ENCODE measurements around the gene SPOPL.

SPOPL gene

DNA sequence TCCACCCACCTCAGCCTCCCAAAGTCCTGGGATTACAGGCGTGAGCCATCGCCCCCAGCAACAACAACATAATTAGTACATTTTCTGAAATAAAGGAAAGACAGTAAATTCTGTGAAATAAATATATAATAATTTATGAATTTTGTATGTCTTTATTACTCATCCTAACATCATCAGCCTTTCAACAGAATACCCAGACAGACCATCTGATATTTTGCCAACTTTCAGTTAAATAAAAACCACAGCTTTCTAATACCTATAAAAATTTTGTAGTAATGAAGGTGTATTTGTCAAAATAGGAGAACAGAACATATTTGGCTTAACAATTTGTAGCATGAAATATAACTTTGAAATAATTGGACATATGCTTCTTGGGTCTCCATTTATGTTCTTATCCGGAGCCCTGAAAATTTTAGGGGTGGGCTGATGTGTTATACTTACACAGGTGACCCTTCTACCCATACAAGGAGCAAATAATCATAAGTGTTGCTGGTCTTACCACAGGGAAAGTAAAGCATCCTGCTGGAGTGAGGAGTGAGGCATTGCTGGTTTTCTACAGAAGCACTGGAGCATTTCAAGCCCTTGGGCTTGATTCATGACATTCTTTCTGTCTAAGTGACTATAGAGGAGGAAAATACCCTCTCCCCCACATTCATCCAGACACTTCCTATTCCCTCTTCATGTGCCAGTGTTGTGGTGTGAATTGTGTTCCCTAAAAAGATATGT lies 99.3 kb downstream of the SPOPL start:
- DNase-seq (ENCODE audit: low spot score), result no peak

DNA sequence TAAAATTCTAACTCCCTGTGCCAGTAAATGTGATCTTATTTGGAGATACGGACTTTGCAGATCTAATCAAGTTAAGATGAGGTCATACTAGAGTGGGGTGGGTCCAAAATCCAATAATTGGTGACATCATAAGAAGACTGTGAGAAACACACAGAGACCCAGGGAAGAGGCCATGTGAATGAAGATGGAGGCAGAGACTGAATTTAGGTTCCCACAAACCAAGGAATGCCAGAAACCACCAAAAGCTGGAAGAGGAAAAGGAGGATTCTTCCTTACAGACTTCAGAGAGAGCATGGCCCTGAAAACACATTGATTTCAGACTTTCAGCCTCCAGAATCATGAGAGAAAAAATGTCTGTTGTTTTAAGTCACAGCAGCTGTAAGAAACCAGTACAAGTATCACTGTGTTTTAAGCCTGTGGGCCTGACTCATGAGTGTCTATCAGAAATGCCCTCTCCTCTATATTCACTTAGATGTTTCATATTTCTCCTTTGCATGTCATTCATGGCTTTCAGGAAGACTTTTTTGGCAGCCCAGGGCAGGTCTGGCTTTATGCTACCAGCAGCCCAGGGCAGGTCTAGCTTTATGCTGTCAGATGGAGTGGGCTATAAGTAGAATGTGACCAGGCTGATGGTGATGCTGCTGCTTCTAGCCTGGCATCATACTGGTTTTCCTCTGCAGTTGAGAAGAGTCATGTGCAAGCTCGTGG lies 100.0 kb downstream of the SPOPL start:
- no peak for DNase-seq (ENCODE audit: low spot score)

DNA sequence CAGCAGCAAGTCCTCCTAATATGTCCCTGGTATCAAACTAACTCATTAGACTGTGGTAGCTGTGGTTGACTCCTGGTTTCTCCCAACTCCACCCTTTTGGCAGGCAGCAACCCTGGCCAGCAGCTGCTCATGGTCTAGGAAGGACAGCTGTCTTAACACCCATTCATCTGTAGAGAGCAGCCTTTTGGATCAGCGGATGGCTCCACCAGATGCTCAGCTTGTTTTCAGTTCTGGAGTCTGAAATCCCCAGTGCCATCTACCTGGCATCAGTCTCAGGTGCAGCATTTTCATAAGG lies 100.5 kb downstream of the SPOPL start:
- DNase-seq (ENCODE audit: low spot score), result no peak

GRCh38 chr2:138607746-138608145 lies 106.2 kb downstream of the SPOPL start:
- DNase-seq (ENCODE audit: low spot score), result no peak

DNA sequence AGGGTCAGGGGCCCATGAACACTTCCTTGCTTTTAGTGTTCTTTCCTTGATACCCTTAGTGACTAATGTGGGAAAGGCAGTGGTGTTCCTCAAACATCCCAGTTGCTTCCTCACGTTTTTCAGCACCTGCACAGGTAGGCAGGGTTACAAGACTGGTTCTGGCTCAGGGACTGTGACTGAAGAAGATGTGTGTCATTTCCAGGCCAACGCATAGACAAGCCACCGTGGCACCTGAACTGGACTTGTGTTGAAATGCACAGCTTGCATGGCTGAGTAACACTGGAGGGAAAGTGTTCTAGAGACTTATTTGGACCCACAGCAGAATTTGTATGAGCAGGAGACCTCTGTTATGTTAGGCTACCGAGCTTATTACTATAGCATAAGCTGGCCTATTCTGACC lies 107.9 kb downstream of the SPOPL start:
- no peak for DNase-seq (ENCODE audit: low spot score)

DNA sequence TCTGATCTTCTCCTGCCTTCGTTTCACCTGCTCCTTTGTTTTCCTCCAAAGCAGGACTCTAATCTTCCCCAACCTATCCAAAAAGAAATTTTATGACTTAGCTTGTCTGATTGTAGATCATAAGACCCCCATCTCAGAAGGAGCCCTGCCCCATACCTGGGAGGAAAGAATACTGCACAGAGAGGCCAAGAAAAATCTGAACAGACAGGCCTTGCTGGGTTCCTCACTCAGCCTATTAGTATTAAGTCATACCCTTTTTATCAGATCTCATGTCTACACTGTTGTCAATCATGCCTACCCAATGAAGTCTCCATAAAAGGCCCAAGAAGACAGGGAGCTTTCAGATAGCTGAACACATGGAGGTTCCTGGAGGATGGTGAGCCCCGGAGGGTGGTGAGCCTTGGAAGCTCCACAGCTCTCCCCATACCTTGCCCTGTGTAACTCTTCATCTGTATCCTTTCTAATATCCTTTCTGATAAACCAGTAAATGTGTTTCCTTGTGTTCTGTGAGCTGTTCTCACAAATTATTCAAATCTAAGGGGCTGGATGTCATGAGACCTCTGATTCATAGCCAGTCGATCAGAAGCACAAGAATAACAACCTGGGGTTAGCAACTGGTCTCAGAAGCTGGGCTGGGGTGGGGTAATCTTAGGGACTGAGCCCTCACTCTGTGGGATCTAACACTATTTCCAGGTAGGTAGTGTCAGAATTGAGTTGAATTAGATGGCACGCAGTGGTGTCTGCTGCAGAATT lies 108.8 kb downstream of the SPOPL start:
- no peak for DNase-seq (ENCODE audit: low spot score)

GRCh38 chr2:138615257-138615656 lies 113.7 kb downstream of the SPOPL start:
- no peak for DNase-seq (ENCODE audit: low spot score)

GRCh38 chr2:138617026-138617425 lies 115.5 kb downstream of the SPOPL start:
- no peak for DNase-seq (ENCODE audit: low spot score)

DNA sequence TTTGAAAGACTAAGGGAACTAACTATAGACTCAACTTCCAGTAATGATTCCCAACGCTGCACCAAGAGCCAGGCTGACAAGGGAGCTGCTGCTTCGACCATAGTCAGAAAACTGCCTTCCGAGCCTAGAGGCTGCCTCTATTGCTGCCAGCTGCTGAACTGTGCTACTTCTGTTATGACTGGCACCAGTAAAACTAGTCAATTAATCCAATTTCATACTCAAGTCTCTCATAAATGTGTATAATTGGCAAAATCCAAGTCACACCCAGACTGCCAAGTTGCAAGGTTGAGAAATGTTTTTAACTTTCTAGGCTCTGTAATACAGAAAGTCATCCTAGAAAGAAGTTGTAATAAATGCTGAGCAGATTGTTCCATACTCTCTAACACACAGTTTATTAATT lies 117.4 kb downstream of the SPOPL start:
- DNase-seq (ENCODE audit: low spot score), result no peak

GRCh38 chr2:138620431-138620830 lies 118.9 kb downstream of the SPOPL start:
- no peak for DNase-seq (ENCODE audit: low spot score)

GRCh38 chr2:138621139-138621538 lies 119.6 kb downstream of the SPOPL start:
- no peak for DNase-seq (ENCODE audit: low spot score)

GRCh38 chr2:138622613-138623012 lies 121.0 kb downstream of the SPOPL start:
- no peak for DNase-seq (ENCODE audit: low spot score)
